Mammary epithelial cell (primary cell): ENCODE results near the gene RCOR3.

Experiments
- CTCF ChIP-seq, 2 donors: IDR thresholded peaks in 1 of 2; conservative IDR thresholded peaks in 1 of 2; 2 replicates each; pipeline ENCODE4 v1.5.1; 2011 to 2012; ENCODE audit warnings: inconsistent platforms in 2 of 2, low read length in 2 of 2, mild to moderate bottlenecking in 2 of 2, control low read depth in 1 of 2, low read depth in 1 of 2; ENCODE audit not compliant: insufficient read depth in 1 of 2; ENCODE audit errors: extremely low read depth in 1 of 2
- EZH2 ChIP-seq: IDR thresholded peaks from 2 replicates; pipeline ENCODE4 v1.6.1; 2012; ENCODE audit warnings: low read length, inconsistent platforms, borderline replicate concordance

GRCh38 chr1:211319892-211320291 is 60.7 kb downstream of the RCOR3 start:
- no peak for TF ChIP-seq CTCF (conservative IDR thresholded peaks at IDR 0.05 in 1 of 2, IDR thresholded peaks at IDR 0.05 in 1 of 2; ENCODE audit: extremely low read depth in 1 of 2, insufficient read depth in 1 of 2, low read depth in 1 of 2, low read length in 2 of 2)
- no peak for TF ChIP-seq EZH2
